Nephron (organoid): Measurements from ENCODE around the gene PI4K2A.
"Not testable (repeated sequence)": the region's sequence is repeated elsewhere in the genome, so short reads cannot be mapped to it uniquely, and the experiment has no call there.

Experiments
- H3K27ac Mint-ChIP-seq, 3 experiments: 2 replicates each; pipeline ENCODE4 v1.8.0; 2020; ENCODE audit warnings: mixed read lengths in 3 of 3, mild to moderate bottlenecking in 2 of 3, moderate library complexity in 1 of 3
- H3K27me3 Mint-ChIP-seq: 2 replicates; pipeline ENCODE4 v1.8.0; 2021; ENCODE audit warnings: low read depth, mild to moderate bottlenecking, moderate library complexity, mixed read lengths
- H3K36me3 Mint-ChIP-seq: 2 replicates; pipeline ENCODE4 v1.8.0; 2020; ENCODE audit warnings: low read depth, mixed read lengths
- H3K4me1 Mint-ChIP-seq: 2 replicates; pipeline ENCODE4 v1.8.0; 2020; ENCODE audit warnings: mixed read lengths
- H3K4me3 Mint-ChIP-seq, 3 experiments: 2 replicates each; pipeline ENCODE4 v1.8.0; 2020; ENCODE audit warnings: mild to moderate bottlenecking in 3 of 3, mixed read lengths in 3 of 3, moderate library complexity in 2 of 3
- H3K9me3 Mint-ChIP-seq: 2 replicates; pipeline ENCODE4 v1.8.0; 2020; ENCODE audit warnings: mixed read lengths
- CTCF ChIP-seq, 3 experiments: fragments of 200-600 bp; sonication (generic); IDR thresholded peaks; one replicate each; pipeline ENCODE4 v1.5.0; 2021; ENCODE audit warnings: antibody characterized with exemption in 3 of 3; ENCODE audit not compliant: unreplicated experiment in 3 of 3

PI4K2A gene

GRCh38 chr10:97686962-97687784 lies 46.7 kb downstream of the PI4K2A start, which contains the start of gene AVPI1:
TSS of gene AVPI1 (minus strand) at chr10:97687241. CDS start at chr10:97679905, 7,336 bp downstream.
- peaks cover 25% of the 10 kb centered on the region for H3K4me1 Mint-ChIP-seq
- H3K4me3 Mint-ChIP-seq: peak within 1 kb of the TSS; percentile 87 to 91 (median 89)
- TF ChIP-seq CTCF (IDR thresholded peaks at IDR 0.05; ENCODE audit: unreplicated experiment in 3 of 3): no peak
- no peaks in the 10 kb centered on the region for H3K36me3 Mint-ChIP-seq
- H3K9me3 Mint-ChIP-seq: no peaks in the 10 kb centered on the region
- peak within 1 kb of the TSS; percentile 78 to 91 (median 83) for H3K27ac Mint-ChIP-seq
- H3K27me3 Mint-ChIP-seq: no peaks in the 10 kb centered on the region

- no peaks in the 10 kb centered on the region for H3K36me3 Mint-ChIP-seq
- no peaks in the 10 kb centered on the region for H3K27me3 Mint-ChIP-seq
- peak overlapping the region; percentile 78 to 91 (median 83) for H3K27ac Mint-ChIP-seq
- peak overlapping the region; percentile 71 to 91 (median 78) for H3K4me3 Mint-ChIP-seq
- peaks cover 19% of the 10 kb centered on the region for H3K4me1 Mint-ChIP-seq
- TF ChIP-seq CTCF (IDR thresholded peaks at IDR 0.05; ENCODE audit: unreplicated experiment in 3 of 3): no peak
- peaks cover 4% of the 10 kb centered on the region for H3K9me3 Mint-ChIP-seq
Measured at GRCh38 chr10:97687785-97688781, 47.6 kb downstream of the PI4K2A start.

GRCh38 chr10:97689559-97690020 lies 49.1 kb downstream of the PI4K2A start:
- H3K36me3 Mint-ChIP-seq: no peaks in the 10 kb centered on the region
- peaks cover 4% of the 10 kb centered on the region for H3K9me3 Mint-ChIP-seq
- TF ChIP-seq CTCF (IDR thresholded peaks at IDR 0.05; ENCODE audit: unreplicated experiment in 3 of 3): no peak
- H3K4me3 Mint-ChIP-seq: no peak overlapping the region
- no peaks in the 10 kb centered on the region for H3K27me3 Mint-ChIP-seq
- H3K4me1 Mint-ChIP-seq: peaks cover 19% of the 10 kb centered on the region
- no peak overlapping the region for H3K27ac Mint-ChIP-seq

- no peaks in the 10 kb centered on the region for H3K36me3 Mint-ChIP-seq
- peaks cover 4% of the 10 kb centered on the region for H3K9me3 Mint-ChIP-seq
- H3K4me1 Mint-ChIP-seq: peaks cover 15% of the 10 kb centered on the region
- H3K27ac Mint-ChIP-seq: no peak overlapping the region
- no peak for TF ChIP-seq CTCF (IDR thresholded peaks at IDR 0.05; ENCODE audit: unreplicated experiment in 3 of 3)
- H3K27me3 Mint-ChIP-seq: no peaks in the 10 kb centered on the region
- no peak overlapping the region for H3K4me3 Mint-ChIP-seq
Measured at GRCh38 chr10:97690133-97690532, 49.7 kb downstream of the PI4K2A start.

GRCh38 chr10:97698072-97698655 lies 57.7 kb downstream of the PI4K2A start:
- not testable (repeated sequence) for H3K4me3 Mint-ChIP-seq, H3K9me3 Mint-ChIP-seq, H3K27ac Mint-ChIP-seq, H3K36me3 Mint-ChIP-seq, H3K4me1 Mint-ChIP-seq, H3K27me3 Mint-ChIP-seq
